Adipocyte (in vitro differentiated cells): ENCODE results near the gene KCNAB2.
"Not testable (repeated sequence)": the region's sequence is repeated elsewhere in the genome, so short reads cannot be mapped to it uniquely, and the experiment has no call there.

Experiments used
- DNase-seq: peaks from one replicate; pipeline ENCODE4 v3.0.0-alpha.2; 2015; ENCODE audit warnings: low read depth
- H3K27me3 ChIP-seq: replicated peaks from 2 replicates; pipeline ENCODE4 v1.7.0; 2013; ENCODE audit warnings: mild to moderate bottlenecking, low read length, moderate library complexity; ENCODE audit not compliant: control insufficient read depth, insufficient read depth
- H3K36me3 ChIP-seq: 2 replicates; pipeline ENCODE4 v1.7.0; 2013; ENCODE audit warnings: low read length, mild to moderate bottlenecking, moderate library complexity; ENCODE audit not compliant: control insufficient read depth, insufficient read depth, severe bottlenecking
- H3K4me1 ChIP-seq: 2 replicates; pipeline ENCODE4 v1.7.0; 2013; ENCODE audit warnings: mild to moderate bottlenecking, low read length, moderate library complexity; ENCODE audit not compliant: control insufficient read depth, insufficient read depth
- H3K4me3 ChIP-seq: 2 replicates; pipeline ENCODE4 v1.7.0; 2013; ENCODE audit warnings: mild to moderate bottlenecking, low read length, moderate library complexity
- H3K9ac ChIP-seq: 2 replicates; pipeline ENCODE4 v1.7.0; 2013; ENCODE audit warnings: mild to moderate bottlenecking, low read length, moderate library complexity
- H3K9me3 ChIP-seq: 2 replicates; pipeline ENCODE4 v1.7.0; 2013; ENCODE audit warnings: mild to moderate bottlenecking, low read length, moderate library complexity; ENCODE audit not compliant: control insufficient read depth

KCNAB2 gene

DNA sequence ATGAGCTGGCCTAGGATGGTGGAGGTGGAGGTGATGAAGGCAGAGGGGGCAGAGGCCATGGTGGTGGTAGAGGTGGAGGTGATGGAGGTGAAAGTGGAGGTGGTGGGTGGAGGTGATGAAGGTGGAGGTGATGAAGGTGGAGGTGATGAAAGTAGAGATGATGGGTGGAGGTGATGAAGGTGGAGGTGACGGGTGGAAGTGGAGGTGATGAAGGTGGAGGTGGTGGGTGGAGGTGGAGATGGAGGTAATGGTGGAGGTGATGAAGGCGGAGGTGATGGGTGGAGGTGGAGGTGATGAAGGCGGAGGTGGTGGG lies 33.8 kb upstream of the KCNAB2 start:
- H3K4me1 ChIP-seq: peaks cover 14% of the 10 kb centered on the region
- H3K27me3 ChIP-seq: peaks cover 2% of the 10 kb centered on the region
- H3K9me3 ChIP-seq: no peaks in the 10 kb centered on the region
- no peak overlapping the region for H3K4me3 ChIP-seq
- DNase-seq: no peak
- H3K9ac ChIP-seq: no peak overlapping the region
- H3K36me3 ChIP-seq: no peaks in the 10 kb centered on the region

DNA sequence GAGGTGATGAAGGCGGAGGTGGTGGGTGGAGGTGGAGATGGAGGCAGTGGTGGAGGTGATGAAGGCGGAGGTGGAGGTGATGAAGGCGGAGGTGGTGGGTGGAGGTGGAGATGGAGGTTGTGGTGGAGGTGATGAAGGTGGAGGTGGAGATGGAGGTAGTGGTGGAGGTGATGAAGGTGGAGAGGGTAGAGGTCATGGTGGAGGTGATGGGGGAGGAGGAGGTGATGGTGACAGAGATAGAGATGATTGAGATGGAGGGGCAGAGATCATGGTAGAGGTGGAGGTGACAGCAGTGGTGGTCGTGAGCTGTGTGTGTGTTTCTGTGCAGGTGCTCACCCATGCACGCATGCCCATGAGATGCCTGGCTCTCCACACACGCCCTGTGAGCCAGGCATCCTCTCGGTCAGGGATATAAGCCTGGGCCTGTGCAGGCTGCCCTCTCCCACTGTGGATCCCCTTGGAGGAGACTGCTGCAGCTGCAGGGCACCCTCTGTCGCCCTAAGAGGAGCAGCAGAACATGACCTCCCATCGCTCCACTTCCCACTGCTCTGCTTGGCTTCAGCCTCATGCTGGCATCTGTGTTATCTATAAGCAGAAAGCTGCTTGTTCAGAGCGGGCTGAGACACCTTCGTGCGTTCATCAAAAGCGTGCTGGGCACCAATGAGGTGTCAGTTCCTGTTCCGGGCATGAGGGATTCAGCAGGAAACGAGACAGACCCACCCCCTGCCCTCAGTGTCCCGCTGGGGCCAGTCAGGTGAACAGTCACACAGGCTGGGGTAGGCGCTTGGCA lies 33.0 kb upstream of the KCNAB2 start:
- H3K9me3 ChIP-seq: no peaks in the 10 kb centered on the region
- no peak for DNase-seq
- H3K36me3 ChIP-seq: no peaks in the 10 kb centered on the region
- no peak overlapping the region for H3K4me3 ChIP-seq
- no peak overlapping the region for H3K9ac ChIP-seq
- peaks cover 2% of the 10 kb centered on the region for H3K27me3 ChIP-seq
- peaks cover 14% of the 10 kb centered on the region for H3K4me1 ChIP-seq

DNA sequence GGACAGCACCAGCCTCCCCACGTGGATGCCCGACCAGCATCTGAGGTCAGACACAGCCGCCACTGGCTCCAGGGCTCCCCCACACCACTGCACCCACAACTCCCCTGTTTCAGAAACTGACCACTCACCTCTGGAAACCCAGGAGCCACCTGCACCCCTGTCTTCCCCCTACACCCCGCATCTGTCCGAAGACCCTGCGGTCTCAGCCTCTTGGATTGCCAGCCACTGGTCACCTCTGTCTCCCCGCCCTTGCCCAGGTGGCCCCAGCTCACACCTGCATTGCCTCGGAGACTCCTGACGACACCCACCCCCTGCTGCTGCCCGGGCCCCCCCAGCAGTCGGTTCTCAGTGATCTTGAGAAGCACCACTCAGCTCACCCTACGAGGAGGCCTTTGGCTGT lies 32.2 kb upstream of the KCNAB2 start:
- DNase-seq: no peak
- no peak overlapping the region for H3K4me3 ChIP-seq
- H3K36me3 ChIP-seq: no peaks in the 10 kb centered on the region

DNA sequence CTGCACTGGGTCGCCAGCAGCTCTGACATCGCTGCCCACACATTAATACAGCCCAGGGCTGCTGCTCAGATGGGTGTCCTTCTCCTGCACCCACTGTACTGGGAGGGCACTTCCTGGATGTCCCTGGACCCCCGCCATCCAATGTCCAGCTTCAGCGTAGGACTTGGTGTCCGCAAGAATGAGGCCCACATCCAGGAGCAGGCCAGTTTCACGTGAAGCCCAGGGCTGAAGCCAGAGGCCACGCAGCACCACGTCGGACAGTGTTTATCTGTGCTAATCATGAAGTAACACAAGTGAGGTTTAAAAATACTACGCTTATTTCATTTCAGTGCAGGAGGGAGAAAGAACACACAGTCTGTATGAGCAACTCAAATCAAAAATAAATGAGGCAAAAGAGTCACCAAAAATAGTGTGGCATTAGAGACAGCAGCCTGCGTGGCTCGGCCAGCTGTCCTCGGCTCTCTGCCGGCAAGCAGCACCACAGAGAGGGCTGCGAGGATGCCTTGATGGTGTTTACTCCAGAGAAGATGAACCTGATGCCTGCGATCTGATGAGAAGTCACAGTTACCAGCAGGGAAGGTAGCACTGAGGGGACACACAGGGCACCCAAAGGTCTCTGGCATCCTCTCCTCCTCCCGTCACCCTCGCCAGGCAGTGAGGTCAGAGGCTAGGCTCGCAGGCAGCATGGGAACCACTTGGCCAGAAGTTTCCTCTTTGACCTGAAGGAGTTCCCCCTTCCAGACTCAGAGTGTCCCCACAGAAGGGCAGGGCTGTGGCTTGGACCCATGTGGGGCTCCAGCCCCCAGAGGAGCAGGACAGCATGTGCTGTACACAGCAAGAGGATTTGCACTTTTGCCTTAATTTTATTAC lies 31.3 kb upstream of the KCNAB2 start:
- Histone ChIP-seq H3K36me3 (no peaks in the 10 kb centered on the region), H3K4me1 (peaks cover 8% of the 10 kb centered on the region), H3K4me3 (no peak overlapping the region), H3K9me3 (no peaks in the 10 kb centered on the region), H3K27me3 (peaks cover 2% of the 10 kb centered on the region), H3K9ac (no peak overlapping the region)
- no peak for DNase-seq

More for the DNA sequence above, 32.2 kb upstream of the KCNAB2 start:
- Histone ChIP-seq H3K9ac (no peak overlapping the region), H3K9me3 (no peaks in the 10 kb centered on the region), H3K27me3 (peaks cover 2% of the 10 kb centered on the region), H3K4me1 (peaks cover 14% of the 10 kb centered on the region)

DNA sequence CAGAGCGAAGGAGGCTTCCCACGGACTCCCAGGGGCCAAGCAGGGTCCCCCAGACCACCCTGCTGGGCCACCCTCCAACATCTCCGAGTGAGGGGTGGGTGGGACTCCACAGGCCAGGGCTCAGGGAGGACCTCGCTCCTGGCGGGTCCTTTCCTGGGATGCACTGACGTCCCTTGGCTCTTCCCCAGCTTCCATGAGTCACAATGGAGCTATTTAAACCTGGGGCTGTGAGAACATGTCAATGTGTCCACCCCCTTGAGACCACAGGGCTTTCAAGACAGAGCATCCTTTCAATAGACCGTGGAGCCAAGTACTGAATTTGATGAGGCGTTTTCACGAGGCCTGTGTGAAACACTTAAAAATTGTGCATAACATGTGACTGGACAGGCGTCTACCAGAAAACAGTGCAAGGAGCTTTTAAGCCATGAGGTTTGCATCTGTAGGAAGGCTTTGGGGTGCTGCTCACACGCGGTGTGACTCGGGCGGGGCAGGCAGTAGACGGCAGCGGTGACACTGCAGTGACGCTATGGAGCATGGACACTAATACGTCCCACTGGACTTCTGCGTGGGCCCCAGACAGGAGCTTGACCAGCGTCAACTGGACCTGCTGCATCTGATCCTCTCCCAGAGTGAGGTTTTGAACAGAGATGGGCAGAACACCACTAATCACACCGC lies 29.4 kb upstream of the KCNAB2 start:
- Histone ChIP-seq H3K27me3 (no peaks in the 10 kb centered on the region), H3K9ac (no peak overlapping the region), H3K9me3 (no peaks in the 10 kb centered on the region), H3K4me1 (peaks cover 5% of the 10 kb centered on the region), H3K4me3 (no peak overlapping the region), H3K36me3 (no peaks in the 10 kb centered on the region)
- DNase-seq: no peak

DNA sequence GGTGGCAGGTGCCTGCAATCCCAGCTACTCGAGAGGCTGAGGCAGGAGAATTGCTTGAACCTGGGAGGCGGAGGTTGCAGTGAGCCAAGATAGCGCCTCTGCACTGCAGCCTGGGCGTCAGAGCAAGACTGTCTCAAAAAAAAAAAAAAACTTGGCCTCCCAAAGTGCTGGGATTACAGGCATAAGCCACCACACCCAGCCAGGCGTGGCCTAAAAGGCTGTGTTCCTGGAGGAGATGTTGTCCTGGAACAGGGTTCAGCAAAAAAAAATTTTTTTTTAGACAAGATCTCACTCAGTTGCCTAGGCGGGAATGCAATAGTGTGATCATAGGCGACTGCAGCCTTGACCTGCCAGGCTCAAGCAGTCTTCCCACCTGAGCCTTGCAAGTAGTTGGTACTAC lies 28.0 kb upstream of the KCNAB2 start:
- H3K9ac ChIP-seq, H3K4me3 ChIP-seq, DNase-seq, H3K9me3 ChIP-seq, H3K4me1 ChIP-seq, H3K36me3 ChIP-seq, H3K27me3 ChIP-seq: not testable (repeated sequence)

DNA sequence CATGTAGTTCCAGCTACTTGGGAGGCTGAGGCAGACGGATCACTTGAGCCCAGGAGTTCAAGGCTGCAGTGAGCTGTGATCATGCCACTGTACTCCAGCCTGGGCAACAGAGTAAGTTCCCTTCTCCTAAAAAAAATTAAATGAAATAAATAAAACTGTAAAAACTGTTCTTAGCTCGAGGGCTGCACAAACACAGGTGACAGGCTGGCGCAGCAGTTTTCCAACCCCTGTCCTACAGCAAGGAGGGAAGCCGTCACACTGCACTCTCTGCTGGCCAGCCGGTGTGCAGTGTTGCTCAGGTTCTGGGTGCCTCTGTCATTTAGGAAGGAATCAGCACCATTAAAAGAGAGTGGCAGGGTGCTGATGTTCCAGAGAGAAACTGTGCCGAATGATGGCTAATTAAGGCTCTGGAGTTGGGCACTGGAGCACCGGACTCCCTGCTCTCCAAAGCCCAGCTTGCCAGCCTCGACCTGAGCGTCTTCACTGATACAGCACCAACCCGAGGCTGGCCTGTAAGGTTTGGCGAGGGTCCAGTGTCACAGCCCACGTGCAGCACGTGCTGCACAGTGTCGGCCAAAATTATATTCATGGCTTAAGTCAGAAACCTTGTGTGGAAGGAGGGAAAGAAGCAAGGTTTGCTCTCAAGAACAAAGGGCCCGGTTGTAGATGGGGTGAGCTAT lies 26.4 kb upstream of the KCNAB2 start:
- H3K27me3 ChIP-seq: no peaks in the 10 kb centered on the region
- no peak for DNase-seq
- H3K4me3 ChIP-seq: no peak overlapping the region

DNA sequence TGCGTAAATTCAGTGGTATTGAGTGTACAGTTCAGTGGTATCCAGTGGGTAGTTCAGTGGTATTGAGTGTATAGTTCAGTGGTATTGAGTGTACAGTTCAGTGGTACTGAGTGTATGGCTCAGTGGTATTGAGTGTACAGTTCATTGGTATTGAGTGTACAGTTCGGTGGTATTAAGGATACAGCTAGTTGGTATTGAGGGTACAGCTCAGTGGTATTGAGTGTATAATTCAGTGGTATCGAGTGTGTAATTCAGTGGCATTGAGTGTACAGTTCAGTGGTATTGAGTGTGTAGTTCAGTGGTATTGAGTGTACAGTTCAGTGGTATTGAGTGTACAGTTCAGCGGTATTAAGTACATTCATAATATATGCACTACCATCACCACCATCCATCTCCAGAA lies 23.5 kb upstream of the KCNAB2 start:
- Histone ChIP-seq H3K4me3 (no peak overlapping the region), H3K4me1 (no peaks in the 10 kb centered on the region), H3K9ac (no peak overlapping the region), H3K36me3 (no peaks in the 10 kb centered on the region), H3K9me3 (no peaks in the 10 kb centered on the region), H3K27me3 (peaks cover 10% of the 10 kb centered on the region)
- DNase-seq: no peak

More for the DNA sequence above, 26.4 kb upstream of the KCNAB2 start:
- Histone ChIP-seq H3K9me3 (no peaks in the 10 kb centered on the region), H3K4me1 (peaks cover 4% of the 10 kb centered on the region), H3K9ac (no peak overlapping the region), H3K36me3 (no peaks in the 10 kb centered on the region)

DNA sequence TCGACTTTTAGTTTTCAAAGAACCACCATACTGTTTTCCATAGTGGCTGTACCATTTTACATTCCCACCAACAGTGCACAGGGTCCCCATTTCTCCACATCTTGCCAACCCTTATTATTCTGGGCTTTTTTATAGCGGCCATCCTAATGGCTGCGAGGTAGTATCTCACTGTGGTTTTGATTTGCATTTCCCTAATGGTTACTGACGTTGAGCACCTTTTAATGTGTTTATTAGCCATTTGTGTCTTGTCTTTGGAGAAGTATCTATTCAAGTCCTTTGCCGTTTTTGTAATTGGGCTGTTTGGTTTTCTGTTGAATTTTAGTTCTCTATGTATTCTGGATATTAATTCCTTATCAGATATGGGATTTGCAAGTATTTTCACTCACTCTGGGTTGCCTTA lies 22.3 kb upstream of the KCNAB2 start:
- DNase-seq: no peak
- H3K4me3 ChIP-seq: no peak overlapping the region
- H3K9ac ChIP-seq: no peak overlapping the region
- H3K36me3 ChIP-seq: no peaks in the 10 kb centered on the region
- no peaks in the 10 kb centered on the region for H3K9me3 ChIP-seq
- H3K4me1 ChIP-seq: peaks cover 5% of the 10 kb centered on the region
- H3K27me3 ChIP-seq: peaks cover 10% of the 10 kb centered on the region

DNA sequence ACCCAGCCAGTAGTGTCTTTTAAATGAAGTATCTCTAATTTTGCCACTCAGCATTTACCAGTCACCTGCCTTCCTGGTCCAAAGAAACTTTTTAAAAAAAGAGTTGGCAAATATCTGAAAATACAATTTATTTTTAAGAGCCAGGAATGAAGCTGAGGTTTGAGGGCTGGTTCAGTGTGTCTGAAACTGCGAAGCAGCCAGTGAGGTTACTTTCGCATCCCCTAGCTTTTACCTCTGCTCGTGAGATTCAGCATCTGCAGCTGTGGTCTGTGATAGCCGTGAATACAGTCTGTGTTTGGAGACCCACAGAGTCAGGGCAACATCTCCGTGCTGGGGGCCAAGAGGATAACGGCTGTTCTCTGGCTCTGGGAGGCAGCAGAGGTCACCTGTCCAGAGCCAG lies 21.3 kb upstream of the KCNAB2 start:
- Histone ChIP-seq H3K4me3 (no peak overlapping the region), H3K9ac (no peak overlapping the region), H3K9me3 (no peaks in the 10 kb centered on the region), H3K4me1 (peaks cover 6% of the 10 kb centered on the region), H3K27me3 (peaks cover 10% of the 10 kb centered on the region), H3K36me3 (no peaks in the 10 kb centered on the region)
- DNase-seq: no peak
